CD4-positive, alpha-beta T cell (primary cell): ENCODE data around the gene CHI3L2. TPM values are rescaled to one million over a fixed set of nuclear protein-coding genes. Genes with fewer than 3 reads are reported as not detected.

Source experiments
- ATAC-seq: fragments of 200-7000 bp; cut with Tn5 transposase; one replicate; pipeline ENCODE4 v1.10.0; 2022; ENCODE audit warnings: mild to moderate bottlenecking; ENCODE audit not compliant: poor library complexity
- CTCF ChIA-PET: fragments of 350-600 bp; sonication (Branson Sonifier 250); formaldehyde crosslinking; loops from one replicate; lab custom pipeline; 2021; ENCODE audit warnings: antibody characterized with exemption, inconsistent platforms; lab: Charles Lee
- POLR2A ChIA-PET: fragments of 350-600 bp; sonication (Branson Sonifier 250); formaldehyde crosslinking; loops from one replicate; lab custom pipeline; 2021; ENCODE audit warnings: antibody characterized with exemption, inconsistent platforms; lab: Charles Lee
- DNase-seq, 14 experiments: peaks; one replicate each; pipeline ENCODE4 v3.0.0-alpha.2; 2013 to 2020; ENCODE audit warnings: mixed read lengths in 2 of 14
- H3K27ac ChIP-seq, 2 donors: one replicate each; pipeline versions ENCODE4 v1.5.1 to v1.7.0; 2013; ENCODE audit warnings: low read length in 2 of 2, low read depth in 1 of 2, mild to moderate bottlenecking in 1 of 2
- H3K27me3 ChIP-seq, 2 experiments: 1 replicate in 1 of 2; 2 replicates in 1 of 2; pipeline versions ENCODE4 v1.6.1 to v1.7.0; 2013; ENCODE audit warnings: low read length in 2 of 2, control low read depth in 1 of 2, mild to moderate bottlenecking in 1 of 2, moderate library complexity in 1 of 2; ENCODE audit not compliant: insufficient read depth in 2 of 2, control insufficient read depth in 1 of 2
- H3K36me3 ChIP-seq: one replicate; pipeline ENCODE4 v1.6.1; 2013; ENCODE audit warnings: low read length, control low read depth; ENCODE audit not compliant: insufficient read depth
- H3K4me1 ChIP-seq: one replicate; pipeline ENCODE4 v1.6.1; 2013; ENCODE audit warnings: low read length, control low read depth; ENCODE audit not compliant: insufficient read depth
- H3K4me3 ChIP-seq: one replicate; pipeline ENCODE4 v1.5.1; 2013; ENCODE audit warnings: mild to moderate bottlenecking, low read length, moderate library complexity
- H3K9me3 ChIP-seq, 2 experiments: 1 replicate in 1 of 2; 2 replicates in 1 of 2; pipeline versions ENCODE4 v1.6.1 to v1.7.0; 2013; ENCODE audit warnings: low read length in 2 of 2, mild to moderate bottlenecking in 2 of 2, control low read depth in 1 of 2, moderate library complexity in 1 of 2; ENCODE audit not compliant: control insufficient read depth in 1 of 2, insufficient read depth in 1 of 2
- H3K27ac Mint-ChIP-seq: one replicate; pipeline ENCODE4 v1.8.0; 2020; ENCODE audit warnings: mixed read lengths
- H3K27me3 Mint-ChIP-seq: one replicate; pipeline ENCODE4 v1.8.0; 2021; ENCODE audit warnings: mixed read lengths
- H3K36me3 Mint-ChIP-seq: one replicate; pipeline ENCODE4 v1.8.0; 2021; ENCODE audit warnings: low read depth, mixed read lengths
- H3K4me1 Mint-ChIP-seq: one replicate; pipeline ENCODE4 v1.8.0; 2021; ENCODE audit warnings: low read depth, mixed read lengths
- H3K4me3 Mint-ChIP-seq: one replicate; pipeline ENCODE4 v1.8.0; 2020; ENCODE audit warnings: mild to moderate bottlenecking, mixed read lengths
- H3K9me3 Mint-ChIP-seq: one replicate; pipeline ENCODE4 v1.8.0; 2020; ENCODE audit warnings: mixed read lengths
- intact Hi-C, 2 experiments: fragments of 100-400 bp; cut with DNase I in 1 of 2; cut with micrococcal nuclease in 1 of 2; formaldehyde crosslinking; loops; one replicate each; pipeline versions ENCODE4 v1.15.1 to v1.9.0; 2023 to 2025; cut with DNase I, micrococcal nuclease
- total RNA-seq, 174 experiments: library from RNA in 2 of 174; stranded (reverse) in 2 of 174; gene quantifications; one replicate each; pipeline ENCODE4 v1.2.3 and lab custom pipeline; 2021 to 2026
- TF ChIP-seq, protein P1 (sequence below): fragments of 200-600 bp; IDR thresholded peaks from one replicate; pipeline ENCODE4 v1.8.0; 2022; ENCODE audit warnings: antibody characterized with exemption, mild to moderate bottlenecking

CHI3L2 gene
- total RNA-seq, 2 experiments from 2014 or later = 13.9 to 15.7 TPM

DNA sequence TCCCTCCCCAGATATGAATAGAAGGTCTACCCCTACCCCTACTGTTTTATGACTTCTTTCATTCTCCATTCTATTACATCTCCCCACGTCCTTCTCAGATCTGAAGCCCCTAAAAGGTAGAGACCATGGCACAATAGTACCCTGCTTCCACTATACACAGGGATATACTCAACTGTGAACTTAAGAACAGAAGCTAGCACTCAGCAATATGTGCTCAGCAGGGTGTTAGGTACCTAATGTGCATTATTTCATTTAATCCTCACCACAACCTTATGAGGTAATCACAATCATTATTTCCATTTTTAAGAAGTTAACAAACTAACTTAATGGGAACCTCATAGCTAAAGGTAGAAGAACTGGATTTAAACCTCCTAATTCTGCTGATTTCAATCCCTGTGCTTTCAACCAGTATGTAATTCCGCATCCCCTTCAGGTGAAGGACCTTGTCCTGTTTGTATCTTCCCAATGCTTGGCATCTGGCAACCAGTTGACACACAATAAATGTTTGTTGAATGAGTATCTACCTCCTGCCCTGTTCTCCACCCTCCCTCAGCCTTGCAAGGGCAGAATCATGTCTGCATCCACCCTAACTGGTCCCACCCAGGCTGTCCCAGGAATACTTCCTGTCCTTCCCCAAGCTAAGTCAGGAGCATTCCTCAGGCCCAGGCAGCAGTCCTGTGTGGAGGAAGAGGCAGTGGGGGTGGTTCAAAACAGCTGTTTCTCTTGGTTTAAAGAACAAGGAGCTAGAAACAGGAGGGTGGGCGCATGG lies 33.6 kb upstream of the CHI3L2 start:
- intact Hi-C loops = no loop called here
- TF ChIP-seq, protein P1, sequence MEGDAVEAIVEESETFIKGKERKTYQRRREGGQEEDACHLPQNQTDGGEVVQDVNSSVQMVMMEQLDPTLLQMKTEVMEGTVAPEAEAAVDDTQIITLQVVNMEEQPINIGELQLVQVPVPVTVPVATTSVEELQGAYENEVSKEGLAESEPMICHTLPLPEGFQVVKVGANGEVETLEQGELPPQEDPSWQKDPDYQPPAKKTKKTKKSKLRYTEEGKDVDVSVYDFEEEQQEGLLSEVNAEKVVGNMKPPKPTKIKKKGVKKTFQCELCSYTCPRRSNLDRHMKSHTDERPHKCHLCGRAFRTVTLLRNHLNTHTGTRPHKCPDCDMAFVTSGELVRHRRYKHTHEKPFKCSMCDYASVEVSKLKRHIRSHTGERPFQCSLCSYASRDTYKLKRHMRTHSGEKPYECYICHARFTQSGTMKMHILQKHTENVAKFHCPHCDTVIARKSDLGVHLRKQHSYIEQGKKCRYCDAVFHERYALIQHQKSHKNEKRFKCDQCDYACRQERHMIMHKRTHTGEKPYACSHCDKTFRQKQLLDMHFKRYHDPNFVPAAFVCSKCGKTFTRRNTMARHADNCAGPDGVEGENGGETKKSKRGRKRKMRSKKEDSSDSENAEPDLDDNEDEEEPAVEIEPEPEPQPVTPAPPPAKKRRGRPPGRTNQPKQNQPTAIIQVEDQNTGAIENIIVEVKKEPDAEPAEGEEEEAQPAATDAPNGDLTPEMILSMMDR = no peak
- H3K27me3 Mint-ChIP-seq = no peaks in the 10 kb centered on the region
- no peak for ATAC-seq
- peak overlapping the region; percentile 90 for H3K27ac Mint-ChIP-seq
- H3K4me1 Mint-ChIP-seq = peaks cover 95% of the 10 kb centered on the region
- no peaks in the 10 kb centered on the region for H3K9me3 Mint-ChIP-seq
- DNase-seq = no peak
- CTCF ChIA-PET = interaction anchor here (1.1 kb wide), 1 partner anchor 140 kb away, joined by 4 read pairs; no protein-coding TSS in a partner anchor
- Histone ChIP-seq H3K4me3 (no peak overlapping the region), H3K4me1 (peaks cover 98% of the 10 kb centered on the region), H3K9me3 (no peaks in the 10 kb centered on the region), H3K36me3 (peaks cover 97% of the 10 kb centered on the region), H3K27ac (peak overlapping the region; percentile 78 to 97), H3K27me3 (no peaks in the 10 kb centered on the region)
- H3K36me3 Mint-ChIP-seq = peaks cover 100% of the 10 kb centered on the region
- POLR2A ChIA-PET = interaction anchor here (1.1 to 15.0 kb wide), 7 partner anchors 8 to 152 kb away, joined by 3 to 756 read pairs (median 6); partner anchors contain the start of genes CEPT1, CHI3L2 and DRAM2
- peak overlapping the region; percentile 99 for H3K4me3 Mint-ChIP-seq

DNA sequence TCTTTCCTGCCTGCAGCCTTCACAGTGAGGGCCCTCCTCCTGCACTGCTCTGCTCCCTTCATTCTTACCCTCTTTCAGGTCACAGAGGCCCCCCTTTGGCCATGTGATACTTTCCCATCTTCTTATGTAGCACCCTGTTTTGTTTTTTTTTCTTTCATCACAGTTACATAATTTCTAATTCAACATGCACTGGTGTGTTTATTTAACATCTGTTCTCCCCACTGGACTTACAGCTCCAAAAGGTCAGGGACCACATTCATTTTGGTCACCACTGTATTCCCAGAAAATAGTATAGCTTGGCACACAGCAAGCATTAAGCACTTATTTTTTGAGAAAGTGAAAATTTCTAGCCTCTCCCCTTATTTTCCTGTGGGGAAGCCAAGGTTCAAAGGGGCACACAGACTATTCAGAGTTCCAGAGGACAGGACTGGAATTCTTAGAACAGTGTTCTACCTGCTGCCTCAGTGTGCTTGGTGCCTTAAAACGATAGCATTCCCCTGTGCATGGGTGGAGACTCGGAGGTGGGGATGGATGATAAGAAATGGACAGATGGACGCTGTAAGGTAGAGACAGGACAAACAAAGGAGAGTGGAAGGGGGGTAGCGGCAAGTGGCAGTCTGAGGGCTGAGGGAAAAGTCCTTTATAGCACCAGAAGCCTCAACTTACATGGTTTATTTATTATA lies 32.4 kb upstream of the CHI3L2 start:
- intact Hi-C loops = loop anchor here in 1 of 2 experiments (5.0 kb wide), 3 partner anchors 37 to 562 kb away; partner anchors contain the start of genes CEPT1, DDX20 and DRAM2
- ChIA-PET CTCF (interaction anchor here (1.3 to 8.1 kb wide), 3 partner anchors 11 to 23 kb away, joined by 4 to 135 read pairs (median 4); no protein-coding TSS in a partner anchor), POLR2A (interaction anchor here (1.2 to 15.0 kb wide), 3 partner anchors 9 to 27 kb away, joined by 3 to 756 read pairs (median 106); partner anchors contain the start of gene CHI3L2)
- no peak for ATAC-seq
- Histone ChIP-seq H3K36me3 (peaks cover 91% of the 10 kb centered on the region), H3K27me3 (no peaks in the 10 kb centered on the region), H3K4me1 (peaks cover 90% of the 10 kb centered on the region), H3K9me3 (no peaks in the 10 kb centered on the region), H3K27ac (peak overlapping the region; percentile 49 to 97), H3K4me3 (peak overlapping the region; percentile 79)
- no peaks in the 10 kb centered on the region for H3K9me3 Mint-ChIP-seq
- no peak for DNase-seq
- no peaks in the 10 kb centered on the region for H3K27me3 Mint-ChIP-seq
- H3K4me1 Mint-ChIP-seq = peaks cover 88% of the 10 kb centered on the region
- peak overlapping the region; percentile 99 for H3K4me3 Mint-ChIP-seq
- peaks cover 100% of the 10 kb centered on the region for H3K36me3 Mint-ChIP-seq
- peak overlapping the region; percentile 90 for H3K27ac Mint-ChIP-seq
- TF ChIP-seq, protein P1 = no peak

DNA sequence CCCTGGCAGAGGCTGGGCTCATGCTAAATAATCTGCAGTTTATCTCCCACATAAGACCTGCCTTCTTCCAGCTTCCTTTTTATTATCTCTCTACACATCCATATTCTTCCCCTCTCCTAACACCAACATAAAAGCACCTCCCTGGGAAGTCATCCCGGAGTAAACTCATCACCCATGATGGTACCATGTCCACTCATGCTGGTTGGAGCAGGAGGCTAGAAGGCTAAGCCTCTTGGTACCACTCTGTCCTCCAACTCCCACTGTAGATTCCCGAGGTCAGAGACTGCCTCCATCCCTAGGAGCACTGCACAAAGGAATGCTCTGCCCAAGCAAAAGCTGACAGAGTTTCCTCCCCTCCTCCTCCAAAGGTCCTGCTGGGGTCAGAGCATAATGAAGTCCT lies 31.3 kb upstream of the CHI3L2 start:
- DNase-seq (no peak), ATAC-seq (no peak)
- TF ChIP-seq, protein P1 = no peak
- peaks cover 88% of the 10 kb centered on the region for H3K4me1 Mint-ChIP-seq
- Histone ChIP-seq H3K27ac (peak overlapping the region; percentile 49 to 97), H3K4me1 (peaks cover 86% of the 10 kb centered on the region), H3K27me3 (no peaks in the 10 kb centered on the region), H3K9me3 (no peaks in the 10 kb centered on the region), H3K4me3 (peak overlapping the region; percentile 79), H3K36me3 (peaks cover 80% of the 10 kb centered on the region)
- ChIA-PET CTCF (interaction anchor here (1.5 to 8.1 kb wide), 2 partner anchors 10 to 22 kb away, joined by 4 to 135 read pairs; no protein-coding TSS in a partner anchor), POLR2A (interaction anchor here (0.7 to 15.0 kb wide), 4 partner anchors 8 to 26 kb away, joined by 3 to 756 read pairs (median 54); partner anchors contain the start of gene CHI3L2)
- intact Hi-C loops = loop anchor here in 1 of 2 experiments (5.0 kb wide), 3 partner anchors 36 to 561 kb away; partner anchors contain the start of genes CEPT1, DDX20 and DRAM2
- peak overlapping the region; percentile 90 for H3K27ac Mint-ChIP-seq
- H3K36me3 Mint-ChIP-seq = peaks cover 96% of the 10 kb centered on the region
- no peaks in the 10 kb centered on the region for H3K27me3 Mint-ChIP-seq
- no peaks in the 10 kb centered on the region for H3K9me3 Mint-ChIP-seq
- peak overlapping the region; percentile 99 for H3K4me3 Mint-ChIP-seq
